ENCODE results near the gene SMARCC2. TPM values are rescaled to one million over a fixed set of nuclear protein-coding genes. Genes with fewer than 3 reads are reported as not detected.

SMARCC2 gene
- total RNA-seq, 1 experiment from 2014 or later = 94.8 TPM

GRCh38 chr12:56121204-56121870 is 67.9 kb downstream of the SMARCC2 start:
- Mint-ChIP-seq H3K27me3 (ENCODE audit: insufficient read depth, unreplicated experiment) (peaks cover 2% of the 10 kb centered on the region), H3K4me1 (ENCODE audit: low read depth, unreplicated experiment) (peaks cover 18% of the 10 kb centered on the region), H3K4me3 (ENCODE audit: unreplicated experiment) (no peak overlapping the region), H3K9me3 (ENCODE audit: unreplicated experiment) (no peaks in the 10 kb centered on the region), H3K27ac (ENCODE audit: unreplicated experiment) (no peak overlapping the region), H3K36me3 (ENCODE audit: insufficient read depth, unreplicated experiment) (peaks cover 33% of the 10 kb centered on the region)
- Histone ChIP-seq H3K4me1 (peaks cover 19% of the 10 kb centered on the region), H3K27me3 (replicated peaks; ENCODE audit: control insufficient read depth, insufficient read depth, low read length) (no peaks in the 10 kb centered on the region), H3K9me3 (no peaks in the 10 kb centered on the region), H3K36me3 (ENCODE audit: control insufficient read depth, insufficient read depth, low read length) (0 out of 2 replicates have a peak, but pooled peaks cover 1% of the 10 kb centered on the region), H3K4me3 (ENCODE audit: low read depth, low read length) (no peak overlapping the region)
- TF ChIP-seq, protein P1, sequence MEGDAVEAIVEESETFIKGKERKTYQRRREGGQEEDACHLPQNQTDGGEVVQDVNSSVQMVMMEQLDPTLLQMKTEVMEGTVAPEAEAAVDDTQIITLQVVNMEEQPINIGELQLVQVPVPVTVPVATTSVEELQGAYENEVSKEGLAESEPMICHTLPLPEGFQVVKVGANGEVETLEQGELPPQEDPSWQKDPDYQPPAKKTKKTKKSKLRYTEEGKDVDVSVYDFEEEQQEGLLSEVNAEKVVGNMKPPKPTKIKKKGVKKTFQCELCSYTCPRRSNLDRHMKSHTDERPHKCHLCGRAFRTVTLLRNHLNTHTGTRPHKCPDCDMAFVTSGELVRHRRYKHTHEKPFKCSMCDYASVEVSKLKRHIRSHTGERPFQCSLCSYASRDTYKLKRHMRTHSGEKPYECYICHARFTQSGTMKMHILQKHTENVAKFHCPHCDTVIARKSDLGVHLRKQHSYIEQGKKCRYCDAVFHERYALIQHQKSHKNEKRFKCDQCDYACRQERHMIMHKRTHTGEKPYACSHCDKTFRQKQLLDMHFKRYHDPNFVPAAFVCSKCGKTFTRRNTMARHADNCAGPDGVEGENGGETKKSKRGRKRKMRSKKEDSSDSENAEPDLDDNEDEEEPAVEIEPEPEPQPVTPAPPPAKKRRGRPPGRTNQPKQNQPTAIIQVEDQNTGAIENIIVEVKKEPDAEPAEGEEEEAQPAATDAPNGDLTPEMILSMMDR (IDR thresholded peaks at IDR 0.05; ENCODE audit: insufficient read depth in 1 of 2, low read depth in 1 of 2, low read length in 1 of 2, severe bottlenecking in 1 of 2, unreplicated experiment in 1 of 2) = no peak
- no TSS peak for BruUV-seq (replicated peaks)
- intact Hi-C loops (cut with micrococcal nuclease; ENCODE audit: unreplicated experiment) = no loop called here
- ChIA-PET POLR2A (no interaction called here), CTCF (no interaction called here)
- DNase-seq = no peak

DNA sequence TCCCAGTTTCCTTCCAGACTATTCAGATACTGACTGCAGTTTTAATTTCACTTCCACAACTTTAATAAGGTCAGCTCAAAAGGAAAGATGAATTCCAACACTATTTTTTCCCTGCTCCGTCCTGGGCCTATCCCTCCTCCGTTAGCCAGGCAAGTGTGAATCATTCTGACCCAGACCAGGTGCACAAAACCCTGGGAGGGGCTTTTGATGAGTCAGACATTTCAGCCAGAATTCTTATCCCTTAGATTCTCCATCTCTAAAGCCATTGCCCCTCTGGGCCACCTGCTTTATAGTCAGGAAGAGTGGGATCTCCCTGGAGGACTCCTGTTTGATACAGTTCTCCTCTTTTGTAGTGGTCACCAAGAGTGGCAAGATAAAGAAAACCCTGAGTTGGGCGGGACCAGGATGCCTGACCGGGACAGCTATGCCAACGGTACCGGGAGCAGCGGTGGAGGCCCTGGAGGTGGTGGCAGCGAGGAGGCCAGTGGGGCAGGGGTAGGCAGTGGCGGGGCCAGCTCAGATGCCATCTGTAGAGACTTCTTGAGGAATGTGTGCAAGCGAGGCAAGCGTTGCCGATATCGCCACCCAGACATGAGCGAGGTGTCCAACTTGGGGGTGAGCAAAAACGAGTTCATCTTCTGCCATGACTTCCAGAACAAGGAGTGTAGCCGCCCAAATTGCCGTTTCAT is 69.0 kb downstream of the SMARCC2 start:
- H3K27ac Mint-ChIP-seq (ENCODE audit: unreplicated experiment) = peak overlapping the region; percentile 100
- no TSS peak for BruUV-seq (replicated peaks)
- TF ChIP-seq, protein P1 (IDR thresholded peaks at IDR 0.05; ENCODE audit: insufficient read depth in 1 of 2, low read depth in 1 of 2, low read length in 1 of 2, severe bottlenecking in 1 of 2, unreplicated experiment in 1 of 2) = no peak
- POLR2A ChIA-PET = interaction anchor here (0.6 to 3.5 kb wide), 5 partner anchors 8 to 101 kb away, joined by 3 to 27 read pairs (median 9); partner anchors contain the start of genes ESYT1, MYL6, RNF41 and SMARCC2
- Histone ChIP-seq H3K4me3 (ENCODE audit: low read depth, low read length) (no peak overlapping the region), H3K27me3 (replicated peaks; ENCODE audit: control insufficient read depth, insufficient read depth, low read length) (no peaks in the 10 kb centered on the region), H3K9me3 (no peaks in the 10 kb centered on the region), H3K4me1 (peaks cover 18% of the 10 kb centered on the region), H3K36me3 (ENCODE audit: control insufficient read depth, insufficient read depth, low read length) (0 out of 2 replicates have a peak, but pooled peaks cover 1% of the 10 kb centered on the region)
- H3K4me3 Mint-ChIP-seq (ENCODE audit: unreplicated experiment) = no peak overlapping the region
- no peak for DNase-seq
- H3K27me3 Mint-ChIP-seq (ENCODE audit: insufficient read depth, unreplicated experiment) = peaks cover 2% of the 10 kb centered on the region
- no peaks in the 10 kb centered on the region for H3K9me3 Mint-ChIP-seq (ENCODE audit: unreplicated experiment)
- peaks cover 13% of the 10 kb centered on the region for H3K4me1 Mint-ChIP-seq (ENCODE audit: low read depth, unreplicated experiment)
- intact Hi-C loops (cut with micrococcal nuclease; ENCODE audit: unreplicated experiment) = no loop called here
- CTCF ChIA-PET = interaction anchor here (0.6 to 3.3 kb wide), 18 partner anchors 7 to 516 kb away, joined by 3 to 99 read pairs (median 4); partner anchors contain the start of genes CNPY2, ESYT1, MYL6 and MYL6B
- peaks cover 34% of the 10 kb centered on the region for H3K36me3 Mint-ChIP-seq (ENCODE audit: insufficient read depth, unreplicated experiment)

GRCh38 chr12:56119361-56119796 is 69.9 kb downstream of the SMARCC2 start:
- H3K4me3 Mint-ChIP-seq (ENCODE audit: unreplicated experiment) = peak overlapping the region; percentile 97
- 0 out of 2 replicates have a peak, but pooled peaks cover 1% of the 10 kb centered on the region for H3K36me3 ChIP-seq (ENCODE audit: control insufficient read depth, insufficient read depth, low read length)
- peak overlapping the region; percentile 100 for H3K27ac Mint-ChIP-seq (ENCODE audit: unreplicated experiment)
- H3K27me3 Mint-ChIP-seq (ENCODE audit: insufficient read depth, unreplicated experiment) = peaks cover 2% of the 10 kb centered on the region
- peaks cover 18% of the 10 kb centered on the region for H3K4me1 ChIP-seq
- no peak overlapping the region for H3K4me3 ChIP-seq (ENCODE audit: low read depth, low read length)
- H3K36me3 Mint-ChIP-seq (ENCODE audit: insufficient read depth, unreplicated experiment) = peaks cover 34% of the 10 kb centered on the region
- TF ChIP-seq, protein P1 (IDR thresholded peaks at IDR 0.05; ENCODE audit: insufficient read depth in 1 of 2, low read depth in 1 of 2, low read length in 1 of 2, severe bottlenecking in 1 of 2, unreplicated experiment in 1 of 2) = peak; percentile 75 to 79
- intact Hi-C loops (cut with micrococcal nuclease; ENCODE audit: unreplicated experiment) = loop anchor here (1.0 to 10.0 kb wide), 6 partner anchors 9 to 375 kb away; partner anchors contain the start of genes COQ10A, ESYT1, GDF11 and MYL6B
- CTCF ChIA-PET = interaction anchor here (0.6 to 3.3 kb wide), 19 partner anchors 8 to 517 kb away, joined by 3 to 99 read pairs (median 4); partner anchors contain the start of genes CNPY2, ESYT1, MYL6 and MYL6B
- no peaks in the 10 kb centered on the region for H3K9me3 Mint-ChIP-seq (ENCODE audit: unreplicated experiment)
- POLR2A ChIA-PET = interaction anchor here (0.6 to 3.5 kb wide), 5 partner anchors 9 to 102 kb away, joined by 3 to 27 read pairs (median 9); partner anchors contain the start of genes ESYT1, MYL6, RNF41 and SMARCC2
- peaks cover 13% of the 10 kb centered on the region for H3K4me1 Mint-ChIP-seq (ENCODE audit: low read depth, unreplicated experiment)
- H3K27me3 ChIP-seq (replicated peaks; ENCODE audit: control insufficient read depth, insufficient read depth, low read length) = no peaks in the 10 kb centered on the region
- no peaks in the 10 kb centered on the region for H3K9me3 ChIP-seq
- DNase-seq = peak; percentile 91 to 93
- no TSS peak for BruUV-seq (replicated peaks)
